Peyer's patch (tissue), 4 donors: ENCODE measurements around the gene HYAL2.

Experiments used
- POLR2A ChIP-seq, 2 donors: fragments of 450-650 bp; IDR thresholded peaks; one replicate each; pipeline ENCODE4 v1.5.1; 2017; ENCODE audit warnings: antibody characterized with exemption in 2 of 2, mild to moderate bottlenecking in 2 of 2, moderate library complexity in 2 of 2
- TF ChIP-seq, protein P1 (sequence below), 6 experiments: fragments of 450-650 bp in 4 of 6; fragments of 200-600 bp in 2 of 6; sonication (generic) in 1 of 6; IDR thresholded peaks; one replicate each; pipeline ENCODE4 v1.5.1; 2017 to 2019; ENCODE audit warnings: antibody characterized with exemption in 6 of 6, mild to moderate bottlenecking in 3 of 6, moderate library complexity in 1 of 6

DNA sequence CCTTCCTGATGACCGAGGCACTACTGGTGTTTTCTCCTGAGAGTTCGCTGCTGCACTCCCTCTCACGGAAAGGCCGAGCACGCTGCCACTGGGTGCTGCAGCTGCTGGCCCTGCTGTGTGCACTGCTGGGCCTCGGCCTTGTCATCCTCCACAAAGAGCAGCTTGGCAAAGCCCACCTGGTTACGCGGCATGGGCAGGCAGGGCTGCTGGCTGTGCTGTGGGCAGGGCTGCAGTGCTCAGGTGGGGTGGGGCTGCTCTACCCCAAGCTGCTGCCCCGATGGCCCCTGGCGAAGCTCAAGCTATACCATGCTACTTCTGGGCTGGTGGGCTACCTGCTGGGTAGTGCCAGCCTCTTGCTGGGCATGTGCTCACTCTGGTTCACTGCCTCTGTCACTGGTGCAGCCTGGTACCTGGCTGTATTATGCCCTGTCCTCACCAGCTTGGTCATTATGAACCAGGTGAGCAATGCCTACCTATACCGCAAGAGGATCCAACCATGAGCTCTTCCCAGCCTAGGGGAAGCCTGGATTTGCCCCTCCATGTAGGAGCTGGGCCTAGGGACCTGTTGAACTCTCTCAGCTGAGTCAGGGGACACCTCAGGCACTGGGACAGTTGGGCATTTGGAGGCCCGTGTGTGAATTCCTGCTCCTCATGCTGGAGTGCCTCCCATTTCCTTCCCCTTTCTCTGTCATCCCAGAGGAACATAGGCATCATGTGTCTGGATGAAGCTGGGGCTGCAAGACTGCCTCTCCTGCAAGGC, 30.9 kb upstream of the HYAL2 start:
- no peak for TF ChIP-seq POLR2A (IDR thresholded peaks at IDR 0.05)
- TF ChIP-seq, protein P1, sequence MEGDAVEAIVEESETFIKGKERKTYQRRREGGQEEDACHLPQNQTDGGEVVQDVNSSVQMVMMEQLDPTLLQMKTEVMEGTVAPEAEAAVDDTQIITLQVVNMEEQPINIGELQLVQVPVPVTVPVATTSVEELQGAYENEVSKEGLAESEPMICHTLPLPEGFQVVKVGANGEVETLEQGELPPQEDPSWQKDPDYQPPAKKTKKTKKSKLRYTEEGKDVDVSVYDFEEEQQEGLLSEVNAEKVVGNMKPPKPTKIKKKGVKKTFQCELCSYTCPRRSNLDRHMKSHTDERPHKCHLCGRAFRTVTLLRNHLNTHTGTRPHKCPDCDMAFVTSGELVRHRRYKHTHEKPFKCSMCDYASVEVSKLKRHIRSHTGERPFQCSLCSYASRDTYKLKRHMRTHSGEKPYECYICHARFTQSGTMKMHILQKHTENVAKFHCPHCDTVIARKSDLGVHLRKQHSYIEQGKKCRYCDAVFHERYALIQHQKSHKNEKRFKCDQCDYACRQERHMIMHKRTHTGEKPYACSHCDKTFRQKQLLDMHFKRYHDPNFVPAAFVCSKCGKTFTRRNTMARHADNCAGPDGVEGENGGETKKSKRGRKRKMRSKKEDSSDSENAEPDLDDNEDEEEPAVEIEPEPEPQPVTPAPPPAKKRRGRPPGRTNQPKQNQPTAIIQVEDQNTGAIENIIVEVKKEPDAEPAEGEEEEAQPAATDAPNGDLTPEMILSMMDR (IDR thresholded peaks at IDR 0.05) = no peak
